Measurements from ENCODE around the gene CDS1. TPM values are rescaled to one million over a fixed set of nuclear protein-coding genes. Genes with fewer than 3 reads are reported as not detected.
"Not testable (repeated sequence)": the region's sequence is repeated elsewhere in the genome, so short reads cannot be mapped to it uniquely, and the experiment has no call there.

Gene CDS1
- under 1 TPM; 0.17 to 0.36 TPM for total RNA-seq

DNA sequence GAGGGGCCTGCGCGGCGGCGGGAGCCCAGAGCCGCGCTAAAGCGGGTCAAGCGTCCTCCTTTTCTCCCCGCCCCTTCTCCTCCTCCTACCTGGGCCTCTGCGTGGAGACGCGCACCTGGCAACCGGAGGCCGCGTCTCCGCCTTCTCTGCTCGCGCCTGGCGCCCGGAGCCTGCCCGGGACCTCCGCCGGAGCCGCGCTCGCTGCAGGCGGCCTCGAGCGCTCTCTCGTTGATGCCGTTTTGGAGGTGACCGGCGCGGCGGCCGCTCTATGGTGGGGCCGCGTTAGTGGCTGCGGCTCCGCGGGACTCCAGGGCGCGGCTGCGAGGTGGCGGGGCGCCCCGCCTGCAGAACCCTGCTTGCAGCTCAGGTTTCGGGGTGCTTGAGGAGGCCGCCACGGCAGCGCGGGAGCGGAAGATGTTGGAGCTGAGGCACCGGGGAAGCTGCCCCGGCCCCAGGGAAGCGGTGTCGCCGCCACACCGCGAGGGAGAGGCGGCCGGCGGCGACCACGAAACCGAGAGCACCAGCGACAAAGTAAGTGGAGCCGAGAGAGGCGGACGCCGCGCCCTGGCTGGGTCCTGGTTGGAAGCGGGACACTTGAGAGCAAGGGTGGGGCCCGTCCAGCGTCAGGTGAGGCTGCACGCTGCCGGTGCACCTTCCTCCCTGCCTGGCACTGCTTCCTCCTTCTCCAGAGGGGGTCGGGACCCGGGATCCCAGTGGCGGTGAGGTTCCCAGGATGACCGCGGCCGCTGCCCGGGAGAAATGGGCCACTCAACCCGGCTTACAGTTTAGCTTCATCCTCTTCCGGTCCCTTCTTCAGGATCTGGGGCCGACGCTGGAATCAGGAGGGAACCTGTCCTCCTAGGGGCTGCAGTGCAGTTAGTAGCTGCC is at the start of gene CDS1:
TSS of gene CDS1 (plus strand) at position 140 of the 888 bp plus-strand sequence. CDS start at position 415, 275 bp downstream.
- CTCF ChIA-PET, result no interaction called here
- H3K27me3 Mint-ChIP-seq (ENCODE audit: low read depth), result peaks cover 31% of the 10 kb centered on the region
- H3K27ac Mint-ChIP-seq, result no peak within 1 kb of the TSS
- peak; percentile 19 for DNase-seq
- no peaks in the 10 kb centered on the region for H3K9me3 Mint-ChIP-seq
- H3K4me3 Mint-ChIP-seq, result peak within 1 kb of the TSS; percentile 78
- intact Hi-C loops (cut with micrococcal nuclease), result loop anchor here (1.0 to 10.0 kb wide), 8 partner anchors 13 to 1678 kb away; partner anchors contain the start of genes ABRAXAS1, HELQ, NKX6-1 and PLAC8
- no peaks in the 10 kb centered on the region for H3K36me3 Mint-ChIP-seq (ENCODE audit: low read depth)
- H3K4me1 Mint-ChIP-seq (ENCODE audit: low read depth), result peaks cover 12% of the 10 kb centered on the region

DNA sequence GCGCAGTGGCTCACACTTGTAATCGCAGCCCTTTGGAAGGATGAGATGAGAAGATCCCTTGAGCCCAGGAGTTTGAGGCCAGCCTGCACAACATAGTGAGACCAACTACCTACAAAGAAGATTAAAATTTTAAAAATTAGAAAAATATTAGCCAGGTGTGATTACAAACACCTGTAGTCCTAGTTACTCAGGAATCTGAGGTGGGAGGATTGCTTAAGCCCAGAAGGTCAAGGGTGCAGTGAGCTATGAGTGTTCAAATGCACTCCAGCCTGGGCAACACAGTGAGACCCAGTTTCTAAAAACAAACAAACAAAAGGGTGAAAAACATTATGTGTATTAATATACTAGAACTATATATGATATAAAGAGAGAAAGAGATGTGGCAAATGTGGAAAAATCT is 47.0 kb upstream of the CDS1 start:
- H3K27ac Mint-ChIP-seq, result no peak overlapping the region
- intact Hi-C loops (cut with micrococcal nuclease), result no loop called here
- no peaks in the 10 kb centered on the region for H3K9me3 Mint-ChIP-seq
- H3K27me3 Mint-ChIP-seq (ENCODE audit: low read depth), result peaks cover 11% of the 10 kb centered on the region
- no peaks in the 10 kb centered on the region for H3K4me1 Mint-ChIP-seq (ENCODE audit: low read depth)
- no peaks in the 10 kb centered on the region for H3K36me3 Mint-ChIP-seq (ENCODE audit: low read depth)
- CTCF ChIA-PET, result no interaction called here
- H3K4me3 Mint-ChIP-seq, result no peak overlapping the region
- no peak for DNase-seq

DNA sequence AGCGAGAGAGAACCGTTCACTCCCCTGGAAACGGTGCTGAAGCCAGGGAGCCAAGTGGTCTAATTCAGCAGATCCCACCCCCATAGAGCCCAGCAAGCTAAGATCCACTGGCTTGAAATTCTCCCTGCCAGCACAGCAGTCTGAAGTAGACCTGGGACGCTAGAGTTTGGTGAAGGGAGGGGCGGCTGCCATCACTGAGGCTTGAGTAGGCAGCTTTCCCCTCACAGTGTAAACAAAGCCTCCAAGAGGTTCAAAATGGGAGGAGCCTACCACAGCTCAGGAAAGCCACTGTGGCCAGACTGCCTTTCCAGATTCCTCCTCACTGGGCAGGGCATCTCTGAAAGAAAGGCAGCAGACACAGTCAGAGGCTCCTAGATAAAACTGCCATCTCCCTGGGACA is 37.8 kb upstream of the CDS1 start:
- no peak for DNase-seq
- H3K4me1 Mint-ChIP-seq (ENCODE audit: low read depth), result no peaks in the 10 kb centered on the region
- intact Hi-C loops (cut with micrococcal nuclease), result no loop called here
- H3K36me3 Mint-ChIP-seq (ENCODE audit: low read depth), result no peaks in the 10 kb centered on the region
- CTCF ChIA-PET, result no interaction called here
- no peak overlapping the region for H3K4me3 Mint-ChIP-seq
- no peaks in the 10 kb centered on the region for H3K9me3 Mint-ChIP-seq
- peaks cover 25% of the 10 kb centered on the region for H3K27me3 Mint-ChIP-seq (ENCODE audit: low read depth)
- H3K27ac Mint-ChIP-seq, result no peak overlapping the region

DNA sequence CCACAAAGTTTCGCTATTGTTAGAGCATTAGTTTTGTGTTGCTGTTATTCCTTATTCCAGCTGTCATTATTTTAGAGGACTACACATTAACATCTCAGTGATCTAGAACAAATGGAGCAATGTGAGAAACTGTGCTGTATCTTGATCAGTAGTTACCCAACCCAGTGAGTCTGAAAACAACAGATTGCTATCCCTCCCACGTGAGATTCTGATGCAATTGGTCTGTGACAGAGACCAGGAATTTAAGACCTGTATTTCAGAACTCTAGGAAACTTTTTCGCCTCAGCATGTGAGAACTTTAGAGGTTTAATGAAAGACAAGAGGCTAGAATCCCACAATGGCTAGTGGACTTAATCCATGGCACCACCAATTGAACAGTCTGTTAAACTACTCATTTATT is 35.7 kb upstream of the CDS1 start:
- H3K9me3 Mint-ChIP-seq, result no peaks in the 10 kb centered on the region
- peaks cover 26% of the 10 kb centered on the region for H3K27me3 Mint-ChIP-seq (ENCODE audit: low read depth)
- intact Hi-C loops (cut with micrococcal nuclease), result no loop called here
- H3K27ac Mint-ChIP-seq, result no peak overlapping the region
- DNase-seq, result no peak
- CTCF ChIA-PET, result interaction anchor here (1.1 kb wide), 1 partner anchor 45 kb away, joined by 3 read pairs; no protein-coding TSS in a partner anchor
- no peaks in the 10 kb centered on the region for H3K4me1 Mint-ChIP-seq (ENCODE audit: low read depth)
- no peak overlapping the region for H3K4me3 Mint-ChIP-seq
- H3K36me3 Mint-ChIP-seq (ENCODE audit: low read depth), result no peaks in the 10 kb centered on the region

DNA sequence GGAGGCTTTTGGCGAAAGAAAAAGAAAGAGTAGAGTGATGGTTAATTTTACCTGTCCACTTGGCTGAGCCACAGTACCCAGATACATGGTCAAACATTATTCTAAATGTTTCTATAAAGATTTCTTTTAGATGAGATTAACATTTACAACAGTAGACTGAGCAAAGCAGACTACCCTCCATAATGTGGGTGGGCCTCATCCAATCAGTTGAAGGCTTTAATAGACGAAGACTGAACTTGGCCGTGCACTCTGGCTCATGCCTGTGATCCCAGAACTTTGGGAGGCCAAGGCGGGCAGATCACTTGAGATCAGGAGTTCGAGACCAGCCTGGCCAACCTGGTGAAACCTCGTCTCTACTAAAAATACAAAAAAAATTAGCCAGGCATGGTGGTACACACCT is 33.7 kb upstream of the CDS1 start:
- peaks cover 24% of the 10 kb centered on the region for H3K27me3 Mint-ChIP-seq (ENCODE audit: low read depth)
- H3K4me3 Mint-ChIP-seq; H3K36me3 Mint-ChIP-seq (ENCODE audit: low read depth); intact Hi-C loops (cut with micrococcal nuclease); H3K9me3 Mint-ChIP-seq; CTCF ChIA-PET; DNase-seq; H3K4me1 Mint-ChIP-seq (ENCODE audit: low read depth); H3K27ac Mint-ChIP-seq: not testable (repeated sequence)

DNA sequence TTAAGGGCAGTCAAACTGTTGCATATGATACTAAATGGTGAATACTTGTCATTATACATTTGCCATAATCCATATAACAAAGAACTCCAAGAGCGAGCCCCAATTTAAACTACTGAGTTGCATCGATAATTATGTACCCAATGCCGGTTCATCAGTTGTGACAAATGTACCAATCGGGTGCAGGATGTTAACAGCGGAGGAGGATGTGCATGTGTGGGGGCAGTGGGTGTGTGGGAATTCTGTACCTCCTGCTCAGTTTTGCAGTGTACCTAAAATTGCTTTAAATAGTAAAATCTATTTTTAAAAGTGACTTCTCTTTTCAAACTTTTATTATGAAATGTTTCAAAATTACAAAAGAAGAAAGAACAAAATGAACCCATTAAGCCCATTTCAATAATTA is 20.8 kb upstream of the CDS1 start:
- no peak for DNase-seq
- Mint-ChIP-seq H3K9me3 (no peaks in the 10 kb centered on the region), H3K27ac (no peak overlapping the region), H3K4me3 (no peak overlapping the region), H3K4me1 (ENCODE audit: low read depth) (no peaks in the 10 kb centered on the region), H3K27me3 (ENCODE audit: low read depth) (peaks cover 22% of the 10 kb centered on the region), H3K36me3 (ENCODE audit: low read depth) (no peaks in the 10 kb centered on the region)
- CTCF ChIA-PET, result no interaction called here
- intact Hi-C loops (cut with micrococcal nuclease), result no loop called here

DNA sequence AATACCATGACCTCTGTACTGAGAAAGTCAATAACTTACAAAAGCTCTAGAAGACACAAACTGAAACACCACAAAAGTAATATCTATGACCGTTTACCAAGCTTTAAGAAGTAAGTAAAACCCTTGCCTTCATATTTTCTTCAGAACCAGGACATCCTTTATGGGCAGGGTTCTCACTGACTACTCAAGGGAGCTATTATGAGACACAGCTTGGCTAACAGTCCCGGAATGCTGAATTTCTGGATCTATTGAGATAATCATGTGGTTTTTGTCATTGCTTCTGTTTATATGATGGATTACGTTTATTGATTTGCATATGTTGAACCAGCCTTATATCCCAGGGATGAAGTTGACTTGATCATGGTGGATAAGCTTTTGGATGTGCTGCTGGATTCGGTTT is 19.9 kb upstream of the CDS1 start:
- Mint-ChIP-seq H3K4me1 (ENCODE audit: low read depth) (no peaks in the 10 kb centered on the region), H3K36me3 (ENCODE audit: low read depth) (no peaks in the 10 kb centered on the region), H3K4me3 (no peak overlapping the region), H3K27ac (no peak overlapping the region), H3K9me3 (no peaks in the 10 kb centered on the region), H3K27me3 (ENCODE audit: low read depth) (peaks cover 28% of the 10 kb centered on the region)
- no peak for DNase-seq
- intact Hi-C loops (cut with micrococcal nuclease), result no loop called here
- CTCF ChIA-PET, result no interaction called here

DNA sequence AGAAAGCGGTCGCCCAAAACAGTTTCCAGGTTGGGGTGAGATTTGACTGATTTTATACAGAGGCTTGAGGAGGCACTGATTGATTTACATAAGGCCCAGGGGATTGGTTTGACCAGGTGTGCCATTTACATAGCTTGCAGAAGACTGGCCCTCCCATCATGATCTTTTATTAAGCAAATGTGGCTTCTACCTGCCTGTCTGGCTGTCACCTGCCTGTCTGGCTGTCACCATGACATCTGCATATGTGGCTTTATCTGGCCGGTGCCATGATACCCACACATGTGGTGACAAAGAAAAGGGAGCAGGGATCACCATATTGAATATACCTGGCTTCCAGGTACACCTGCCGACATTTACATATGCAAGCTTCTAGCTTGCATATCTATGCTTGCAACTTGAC is 17.0 kb upstream of the CDS1 start:
- peaks cover 28% of the 10 kb centered on the region for H3K27me3 Mint-ChIP-seq (ENCODE audit: low read depth)
- DNase-seq, result no peak
- CTCF ChIA-PET, result no interaction called here
- H3K9me3 Mint-ChIP-seq, result no peaks in the 10 kb centered on the region
- intact Hi-C loops (cut with micrococcal nuclease), result no loop called here
- no peak overlapping the region for H3K4me3 Mint-ChIP-seq
- H3K4me1 Mint-ChIP-seq (ENCODE audit: low read depth), result no peaks in the 10 kb centered on the region
- H3K27ac Mint-ChIP-seq, result no peak overlapping the region
- H3K36me3 Mint-ChIP-seq (ENCODE audit: low read depth), result no peaks in the 10 kb centered on the region

DNA sequence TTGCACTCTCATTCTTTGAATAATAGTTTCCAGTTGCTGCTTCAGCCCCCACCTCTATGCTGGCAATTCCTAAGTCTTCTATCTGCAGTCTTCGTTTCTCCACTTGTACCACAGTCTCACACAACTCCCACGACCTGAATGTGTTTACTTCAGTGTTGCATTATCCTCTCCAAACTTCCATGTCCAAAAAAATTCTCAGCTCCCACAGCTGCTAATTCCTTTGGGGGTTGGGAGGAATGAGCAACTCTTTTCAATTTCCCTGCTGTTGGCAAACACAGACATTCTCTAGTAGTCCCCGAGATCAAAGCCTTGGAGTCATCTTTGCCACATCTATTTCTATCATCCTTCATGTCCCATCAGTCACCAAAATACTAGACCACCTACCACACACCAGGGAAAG is 14.4 kb upstream of the CDS1 start:
- CTCF ChIA-PET, result no interaction called here

DNA sequence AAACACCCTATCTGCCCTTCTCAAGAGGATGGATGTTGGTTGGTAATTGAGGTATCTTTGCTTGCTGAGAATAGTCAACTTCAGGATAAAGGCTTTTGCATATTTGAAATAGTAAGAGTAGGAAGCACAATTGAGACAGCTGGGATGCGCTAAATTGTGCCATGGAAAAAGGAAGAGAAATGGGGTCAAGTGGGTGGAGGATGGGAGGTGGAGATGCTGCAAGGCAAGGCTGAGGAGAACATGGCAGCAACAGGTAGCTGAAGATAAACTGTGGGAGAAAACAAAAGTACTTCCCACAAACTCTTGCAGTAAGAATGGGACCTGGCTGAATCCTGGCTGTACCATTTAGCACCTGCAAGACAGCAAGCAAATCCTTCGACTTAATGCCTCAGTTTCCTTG is 13.9 kb upstream of the CDS1 start:
- peaks cover 13% of the 10 kb centered on the region for H3K4me1 Mint-ChIP-seq (ENCODE audit: low read depth)
- no peak overlapping the region for H3K27ac Mint-ChIP-seq
- intact Hi-C loops (cut with micrococcal nuclease), result no loop called here
- no peak for DNase-seq
- H3K4me3 Mint-ChIP-seq, result no peak overlapping the region
- H3K27me3 Mint-ChIP-seq (ENCODE audit: low read depth), result peaks cover 23% of the 10 kb centered on the region
- CTCF ChIA-PET, result no interaction called here
- H3K36me3 Mint-ChIP-seq (ENCODE audit: low read depth), result no peaks in the 10 kb centered on the region
- H3K9me3 Mint-ChIP-seq, result no peaks in the 10 kb centered on the region

More for the DNA sequence above, 14.4 kb upstream of the CDS1 start:
- no peaks in the 10 kb centered on the region for H3K36me3 Mint-ChIP-seq (ENCODE audit: low read depth)
- intact Hi-C loops (cut with micrococcal nuclease), result no loop called here
- H3K4me3 Mint-ChIP-seq, result no peak overlapping the region
- DNase-seq, result no peak
- H3K4me1 Mint-ChIP-seq (ENCODE audit: low read depth), result peaks cover 7% of the 10 kb centered on the region
- peaks cover 23% of the 10 kb centered on the region for H3K27me3 Mint-ChIP-seq (ENCODE audit: low read depth)
- peak overlapping the region; percentile 19 for H3K27ac Mint-ChIP-seq
- H3K9me3 Mint-ChIP-seq, result no peaks in the 10 kb centered on the region

DNA sequence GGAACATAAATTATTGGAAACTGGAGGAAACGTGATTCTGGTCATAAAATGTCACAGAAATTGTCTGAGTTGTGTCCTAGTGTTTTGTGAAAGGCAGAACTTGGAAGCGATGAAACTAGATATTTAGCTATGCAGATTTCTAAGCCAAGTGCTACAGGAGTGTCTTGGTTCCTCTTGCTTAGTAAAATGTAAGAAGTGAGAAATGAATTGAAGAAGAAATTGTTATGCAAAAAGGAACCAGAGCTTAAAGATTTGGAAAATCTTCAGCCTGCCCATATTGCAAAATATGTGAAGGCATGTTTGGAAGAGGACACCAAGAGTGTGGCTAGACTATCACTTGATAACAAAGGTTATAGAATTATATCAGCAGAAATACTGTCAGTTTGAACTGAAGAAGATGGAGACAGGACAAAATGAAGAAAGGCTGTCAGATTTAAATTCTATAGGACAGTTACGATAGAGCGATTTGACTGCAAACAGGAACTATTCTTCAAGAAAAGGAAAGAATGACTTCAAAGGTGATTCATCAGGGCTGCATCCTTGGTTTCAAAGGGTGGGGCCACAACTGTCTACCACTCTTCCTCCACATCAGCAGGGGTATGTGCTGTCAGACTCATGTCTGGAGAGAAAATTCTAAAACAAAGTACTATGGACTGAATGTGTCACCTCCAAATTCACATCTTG is 9.4 kb upstream of the CDS1 start:
- DNase-seq, result peak; percentile 29
- H3K4me1 Mint-ChIP-seq (ENCODE audit: low read depth), result peaks cover 18% of the 10 kb centered on the region

DNA sequence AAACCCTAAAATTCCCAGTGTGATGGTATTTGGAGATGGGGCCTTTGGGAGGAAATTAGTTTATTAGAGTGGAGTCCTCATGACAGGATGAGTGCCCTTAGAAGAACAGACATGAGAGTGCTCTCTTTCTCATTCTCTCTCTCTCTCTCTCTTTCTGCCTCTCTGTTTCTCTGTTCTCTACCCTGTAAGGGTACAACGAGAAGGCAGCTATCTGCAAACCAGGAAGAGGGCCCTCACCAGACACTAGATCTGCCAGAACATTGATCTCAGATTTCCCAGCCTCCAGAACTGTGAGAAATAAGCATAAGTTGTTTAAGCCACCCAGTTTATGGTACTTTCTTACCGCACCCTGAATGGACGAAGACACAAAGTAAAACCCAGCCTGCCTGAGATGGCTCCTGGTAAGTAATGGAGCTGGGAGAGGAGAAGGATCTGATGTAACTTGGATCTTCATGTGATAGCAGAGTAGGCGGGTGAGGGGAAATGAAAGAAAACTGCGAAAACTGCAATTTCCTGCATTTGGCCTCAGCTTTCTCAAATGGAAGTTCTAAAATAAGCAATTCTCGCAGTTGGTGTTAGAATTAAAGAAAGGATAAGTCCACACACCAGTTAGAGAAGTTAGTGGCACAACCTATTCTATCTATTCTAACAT is 8.7 kb upstream of the CDS1 start:
- H3K27me3 Mint-ChIP-seq (ENCODE audit: low read depth), result peaks cover 3% of the 10 kb centered on the region
- H3K27ac Mint-ChIP-seq, result no peak overlapping the region
- no peak overlapping the region for H3K4me3 Mint-ChIP-seq
- H3K9me3 Mint-ChIP-seq, result no peaks in the 10 kb centered on the region
- peaks cover 18% of the 10 kb centered on the region for H3K4me1 Mint-ChIP-seq (ENCODE audit: low read depth)
- H3K36me3 Mint-ChIP-seq (ENCODE audit: low read depth), result no peaks in the 10 kb centered on the region
- CTCF ChIA-PET, result no interaction called here
- intact Hi-C loops (cut with micrococcal nuclease), result no loop called here
- DNase-seq, result no peak

More for the DNA sequence above, 9.4 kb upstream of the CDS1 start:
- no peaks in the 10 kb centered on the region for H3K36me3 Mint-ChIP-seq (ENCODE audit: low read depth)
- H3K4me3 Mint-ChIP-seq, result no peak overlapping the region
- CTCF ChIA-PET, result no interaction called here
- no peak overlapping the region for H3K27ac Mint-ChIP-seq
- H3K9me3 Mint-ChIP-seq, result no peaks in the 10 kb centered on the region
- peaks cover 8% of the 10 kb centered on the region for H3K27me3 Mint-ChIP-seq (ENCODE audit: low read depth)
- intact Hi-C loops (cut with micrococcal nuclease), result no loop called here
